GM21360 (cell line): Measurements from ENCODE around the gene GREB1L.

ENCODE experiments used
- ATAC-seq: cut with Tn5 transposase; IDR thresholded peaks from one replicate; pipeline ENCODE4 v1.9.1; 2021; ENCODE audit warnings: mild to moderate bottlenecking, moderate library complexity; ENCODE audit not compliant: unreplicated experiment

Gene GREB1L

GRCh38 chr18:21548647-21549046, 306.6 kb downstream of the GREB1L start:
- ATAC-seq = no peak

DNA sequence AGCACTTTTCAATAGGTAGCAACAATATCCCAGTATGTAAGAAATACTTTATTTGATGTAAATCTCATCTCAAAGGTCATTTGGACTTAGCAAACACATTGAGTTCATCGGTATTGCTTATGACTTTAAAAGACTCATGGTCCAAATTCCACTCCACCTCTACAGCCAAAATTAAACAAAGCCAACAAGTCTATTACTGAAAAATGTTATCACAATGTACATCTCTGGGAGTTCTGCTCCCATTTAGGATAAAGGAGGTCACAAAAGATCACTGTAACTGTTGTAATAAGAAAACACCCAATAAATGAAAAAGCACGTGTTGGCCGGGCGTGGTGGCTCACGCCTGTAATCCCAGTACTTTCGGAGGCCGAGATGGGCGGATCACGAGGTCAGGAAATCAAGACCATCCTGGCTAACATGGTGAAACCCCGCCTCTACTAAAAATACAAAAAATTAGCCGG, 308.5 kb downstream of the GREB1L start:
- ATAC-seq = no peak

- no peak for ATAC-seq
These were observed 315.7 kb downstream of the GREB1L start for GRCh38 chr18:21557607-21558253.

DNA sequence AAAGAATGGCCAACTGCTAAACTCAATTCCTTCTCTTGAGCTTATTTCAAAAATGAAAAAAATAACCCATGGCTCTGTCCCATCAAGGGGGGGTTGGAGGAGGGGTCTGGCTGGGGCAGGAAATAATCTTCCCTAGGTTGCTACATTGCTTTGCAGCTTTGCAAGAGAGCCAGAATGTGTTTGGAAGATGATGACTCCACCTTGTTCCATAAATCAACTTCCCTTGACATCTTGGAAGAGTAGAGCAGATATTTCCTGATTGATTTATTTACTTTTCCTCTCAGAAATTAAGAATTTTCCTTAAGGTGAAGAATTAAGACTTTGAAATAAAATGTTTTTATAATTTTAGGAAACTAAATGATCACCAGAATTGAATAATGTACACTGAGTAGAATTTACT, 317.2 kb downstream of the GREB1L start:
- ATAC-seq = no peak

DNA sequence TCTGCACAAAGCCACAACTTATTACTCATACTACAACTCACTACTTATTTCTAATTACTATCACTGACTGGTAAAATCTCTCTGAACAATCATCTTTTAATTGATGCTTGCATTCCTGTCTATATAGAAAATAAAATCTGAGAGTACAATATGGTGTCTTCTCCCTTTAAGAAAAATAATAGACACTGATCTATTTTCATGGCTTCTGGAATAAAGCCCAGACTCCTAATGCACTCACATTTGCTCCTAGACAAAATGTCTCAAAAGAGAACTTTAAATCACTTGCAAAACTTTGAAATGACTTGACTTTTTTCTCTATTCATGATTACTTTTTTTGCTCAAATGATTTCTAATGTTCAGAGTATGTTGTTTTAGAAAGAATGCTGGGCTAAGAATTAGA, 329.7 kb downstream of the GREB1L start:
- ATAC-seq = no peak
